ENCODE data around the gene GALNT10. TPM values are rescaled to one million over a fixed set of nuclear protein-coding genes. Genes with fewer than 3 reads are reported as not detected.

Gene GALNT10
- total RNA-seq, 1 experiment from 2014 or later, result 27.8 TPM

DNA sequence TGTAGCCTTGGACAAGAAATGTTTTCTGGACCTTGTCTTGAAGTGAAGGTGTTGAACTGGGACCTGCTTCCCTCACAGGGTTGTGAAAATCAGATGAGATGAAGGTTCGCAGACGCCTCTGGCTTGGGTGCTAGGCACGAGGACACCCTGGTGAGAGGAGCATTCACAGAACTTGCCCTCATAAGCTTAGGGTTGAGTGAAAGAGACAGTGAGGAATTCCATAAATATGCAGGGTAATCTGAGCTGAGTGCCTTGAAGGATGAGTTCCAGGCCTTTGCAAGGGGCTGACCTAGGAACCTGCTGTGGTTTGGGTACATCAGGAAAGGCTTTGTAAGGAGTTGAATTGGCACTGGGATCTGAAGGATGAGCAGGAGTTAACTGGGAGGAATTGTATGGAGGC, 179.6 kb downstream of the GALNT10 start:
- peak; percentile 68 for ATAC-seq
- Histone ChIP-seq H3K4me1 (ENCODE audit: control insufficient read depth in 1 of 2, insufficient read depth in 2 of 2, low read length in 2 of 2) (peaks cover 54 to 66% of the 10 kb centered on the region in 2 experiments), H3K4me2 (ENCODE audit: low read length) (peak overlapping the region; percentile 68)

More for the DNA sequence above, 179.6 kb downstream of the GALNT10 start:
- H3K4me3 ChIP-seq (replicated peaks in 1 of 2; ENCODE audit: low read depth in 1 of 2, low read length in 2 of 2), result peak overlapping the region in 1 of 2 experiments; percentile 14; a peak in 1 of 4 replicates
- H2AFZ ChIP-seq (ENCODE audit: low read depth, low read length, poor library complexity, severe bottlenecking), result no peak overlapping the region
- intact Hi-C loops (cut with micrococcal nuclease), result no loop called here
- H3K79me2 ChIP-seq (ENCODE audit: insufficient read depth, low read length), result no peaks in the 10 kb centered on the region
- no peaks in the 10 kb centered on the region for H3K9me3 ChIP-seq (ENCODE audit: control insufficient read depth in 1 of 2, insufficient read depth in 1 of 2, low read depth in 1 of 2, low read length in 2 of 2)
- TF ChIP-seq EZH2 (IDR thresholded peaks at IDR 0.05), result no peak
- TF ChIP-seq, protein P1, sequence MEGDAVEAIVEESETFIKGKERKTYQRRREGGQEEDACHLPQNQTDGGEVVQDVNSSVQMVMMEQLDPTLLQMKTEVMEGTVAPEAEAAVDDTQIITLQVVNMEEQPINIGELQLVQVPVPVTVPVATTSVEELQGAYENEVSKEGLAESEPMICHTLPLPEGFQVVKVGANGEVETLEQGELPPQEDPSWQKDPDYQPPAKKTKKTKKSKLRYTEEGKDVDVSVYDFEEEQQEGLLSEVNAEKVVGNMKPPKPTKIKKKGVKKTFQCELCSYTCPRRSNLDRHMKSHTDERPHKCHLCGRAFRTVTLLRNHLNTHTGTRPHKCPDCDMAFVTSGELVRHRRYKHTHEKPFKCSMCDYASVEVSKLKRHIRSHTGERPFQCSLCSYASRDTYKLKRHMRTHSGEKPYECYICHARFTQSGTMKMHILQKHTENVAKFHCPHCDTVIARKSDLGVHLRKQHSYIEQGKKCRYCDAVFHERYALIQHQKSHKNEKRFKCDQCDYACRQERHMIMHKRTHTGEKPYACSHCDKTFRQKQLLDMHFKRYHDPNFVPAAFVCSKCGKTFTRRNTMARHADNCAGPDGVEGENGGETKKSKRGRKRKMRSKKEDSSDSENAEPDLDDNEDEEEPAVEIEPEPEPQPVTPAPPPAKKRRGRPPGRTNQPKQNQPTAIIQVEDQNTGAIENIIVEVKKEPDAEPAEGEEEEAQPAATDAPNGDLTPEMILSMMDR (IDR thresholded peaks at IDR 0.05 in 2 of 3, conservative IDR thresholded peaks at IDR 0.05 in 1 of 3; ENCODE audit: borderline replicate concordance in 1 of 3, insufficient read depth in 1 of 3, low read depth in 2 of 3, low read length in 2 of 3), result no peak
- TF ChIP-seq EZH2phosphoT487 (IDR thresholded peaks at IDR 0.05; ENCODE audit: borderline replicate concordance), result no peak
- no peak for TF ChIP-seq SRF (IDR thresholded peaks at IDR 0.05; ENCODE audit: low read depth)
- no peak for TF ChIP-seq POLR2AphosphoS5 (IDR thresholded peaks at IDR 0.05; ENCODE audit: low read depth, low read length)
- TF ChIP-seq, protein P2, sequence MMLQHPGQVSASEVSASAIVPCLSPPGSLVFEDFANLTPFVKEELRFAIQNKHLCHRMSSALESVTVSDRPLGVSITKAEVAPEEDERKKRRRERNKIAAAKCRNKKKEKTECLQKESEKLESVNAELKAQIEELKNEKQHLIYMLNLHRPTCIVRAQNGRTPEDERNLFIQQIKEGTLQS (IDR thresholded peaks at IDR 0.05), result no peak
- TF ChIP-seq, protein P3, sequence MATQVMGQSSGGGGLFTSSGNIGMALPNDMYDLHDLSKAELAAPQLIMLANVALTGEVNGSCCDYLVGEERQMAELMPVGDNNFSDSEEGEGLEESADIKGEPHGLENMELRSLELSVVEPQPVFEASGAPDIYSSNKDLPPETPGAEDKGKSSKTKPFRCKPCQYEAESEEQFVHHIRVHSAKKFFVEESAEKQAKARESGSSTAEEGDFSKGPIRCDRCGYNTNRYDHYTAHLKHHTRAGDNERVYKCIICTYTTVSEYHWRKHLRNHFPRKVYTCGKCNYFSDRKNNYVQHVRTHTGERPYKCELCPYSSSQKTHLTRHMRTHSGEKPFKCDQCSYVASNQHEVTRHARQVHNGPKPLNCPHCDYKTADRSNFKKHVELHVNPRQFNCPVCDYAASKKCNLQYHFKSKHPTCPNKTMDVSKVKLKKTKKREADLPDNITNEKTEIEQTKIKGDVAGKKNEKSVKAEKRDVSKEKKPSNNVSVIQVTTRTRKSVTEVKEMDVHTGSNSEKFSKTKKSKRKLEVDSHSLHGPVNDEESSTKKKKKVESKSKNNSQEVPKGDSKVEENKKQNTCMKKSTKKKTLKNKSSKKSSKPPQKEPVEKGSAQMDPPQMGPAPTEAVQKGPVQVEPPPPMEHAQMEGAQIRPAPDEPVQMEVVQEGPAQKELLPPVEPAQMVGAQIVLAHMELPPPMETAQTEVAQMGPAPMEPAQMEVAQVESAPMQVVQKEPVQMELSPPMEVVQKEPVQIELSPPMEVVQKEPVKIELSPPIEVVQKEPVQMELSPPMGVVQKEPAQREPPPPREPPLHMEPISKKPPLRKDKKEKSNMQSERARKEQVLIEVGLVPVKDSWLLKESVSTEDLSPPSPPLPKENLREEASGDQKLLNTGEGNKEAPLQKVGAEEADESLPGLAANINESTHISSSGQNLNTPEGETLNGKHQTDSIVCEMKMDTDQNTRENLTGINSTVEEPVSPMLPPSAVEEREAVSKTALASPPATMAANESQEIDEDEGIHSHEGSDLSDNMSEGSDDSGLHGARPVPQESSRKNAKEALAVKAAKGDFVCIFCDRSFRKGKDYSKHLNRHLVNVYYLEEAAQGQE (IDR thresholded peaks at IDR 0.05; ENCODE audit: low read depth), result no peak
- TF ChIP-seq FOSL1 (IDR thresholded peaks at IDR 0.05; ENCODE audit: low read depth), result no peak
- TF ChIP-seq, protein P4, sequence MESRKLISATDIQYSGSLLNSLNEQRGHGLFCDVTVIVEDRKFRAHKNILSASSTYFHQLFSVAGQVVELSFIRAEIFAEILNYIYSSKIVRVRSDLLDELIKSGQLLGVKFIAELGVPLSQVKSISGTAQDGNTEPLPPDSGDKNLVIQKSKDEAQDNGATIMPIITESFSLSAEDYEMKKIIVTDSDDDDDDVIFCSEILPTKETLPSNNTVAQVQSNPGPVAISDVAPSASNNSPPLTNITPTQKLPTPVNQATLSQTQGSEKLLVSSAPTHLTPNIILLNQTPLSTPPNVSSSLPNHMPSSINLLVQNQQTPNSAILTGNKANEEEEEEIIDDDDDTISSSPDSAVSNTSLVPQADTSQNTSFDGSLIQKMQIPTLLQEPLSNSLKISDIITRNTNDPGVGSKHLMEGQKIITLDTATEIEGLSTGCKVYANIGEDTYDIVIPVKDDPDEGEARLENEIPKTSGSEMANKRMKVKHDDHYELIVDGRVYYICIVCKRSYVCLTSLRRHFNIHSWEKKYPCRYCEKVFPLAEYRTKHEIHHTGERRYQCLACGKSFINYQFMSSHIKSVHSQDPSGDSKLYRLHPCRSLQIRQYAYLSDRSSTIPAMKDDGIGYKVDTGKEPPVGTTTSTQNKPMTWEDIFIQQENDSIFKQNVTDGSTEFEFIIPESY (IDR thresholded peaks at IDR 0.05; ENCODE audit: extremely low read depth, insufficient replicate concordance, low read length), result no peak
- TF ChIP-seq SP1 (IDR thresholded peaks at IDR 0.05; ENCODE audit: low read depth), result no peak
- TF ChIP-seq TCF7L2 (IDR thresholded peaks at IDR 0.05; ENCODE audit: borderline replicate concordance, extremely low read depth, insufficient read depth, insufficient read length), result no peak
- no peak for TF ChIP-seq POLR2A (IDR thresholded peaks at IDR 0.05; ENCODE audit: borderline replicate concordance, extremely low read depth, insufficient read depth, insufficient read length)
- TF ChIP-seq JUND (IDR thresholded peaks at IDR 0.05), result no peak
- TF ChIP-seq ZNF274 (IDR thresholded peaks at IDR 0.05; ENCODE audit: low read depth, low read length), result no peak
- TF ChIP-seq ELF1 (IDR thresholded peaks at IDR 0.05; ENCODE audit: borderline replicate concordance, low read depth), result no peak
- no peaks in the 10 kb centered on the region for H4K20me1 ChIP-seq (ENCODE audit: insufficient read depth)
- POLR2A ChIA-PET, result no interaction called here
- H3K27me3 ChIP-seq (ENCODE audit: insufficient read depth, low read length), result no peaks in the 10 kb centered on the region
- BruUV-seq (replicated peaks), result no TSS peak
- no peaks in the 10 kb centered on the region for H3K36me3 ChIP-seq (ENCODE audit: control insufficient read depth in 1 of 2, insufficient read depth in 2 of 2, low read length in 2 of 2)
- peak overlapping the region; percentile 31; the same call in 1 of the 2 replicates for H3K9ac ChIP-seq (ENCODE audit: low read length)
- no peak for DNase-seq (ENCODE audit: low read depth, low spot score)
- no peaks in the 10 kb centered on the region for H3K9me2 ChIP-seq (ENCODE audit: insufficient read depth)
- H3K27ac ChIP-seq (ENCODE audit: low read depth, low read length), result peak overlapping the region; percentile 52
- RAD21 ChIA-PET (ENCODE audit: low non-redundant PET in 1 of 2, low total read pairs in 2 of 2, uncharacterized antibody in 2 of 2, unreplicated experiment in 2 of 2), result no interaction called here
- CTCF ChIA-PET, result no interaction called here

Data from HCT116 (cell line).